Common myeloid progenitor, CD34-positive (primary cell): Measurements from ENCODE around the gene RXRB.

ENCODE experiments used
- CTCF ChIA-PET: fragments of 350-600 bp; sonication (Branson Sonifier 250); formaldehyde crosslinking; loops from one replicate; lab custom pipeline; 2021; ENCODE audit warnings: antibody characterized with exemption; lab: Charles Lee
- POLR2A ChIA-PET: fragments of 350-600 bp; sonication (Branson Sonifier 250); formaldehyde crosslinking; loops from one replicate; lab custom pipeline; 2021; ENCODE audit warnings: antibody characterized with exemption; lab: Charles Lee
- DNase-seq, 3 donors: peaks; one replicate each; pipeline versions ENCODE4 v3.0.0 to v3.0.0-alpha.2; 2013
- H3K27ac ChIP-seq, 2 experiments: 1 replicate in 1 of 2; 2 replicates in 1 of 2; pipeline ENCODE4 v1.7.0; 2013; ENCODE audit warnings: inconsistent platforms in 2 of 2, low read length in 2 of 2, mild to moderate bottlenecking in 2 of 2, low read depth in 1 of 2, moderate library complexity in 1 of 2; ENCODE audit not compliant: severe bottlenecking in 2 of 2, insufficient read depth in 1 of 2, poor library complexity in 1 of 2
- H3K27me3 ChIP-seq, 5 experiments: replicated peaks in 2 of 5; 1 replicate in 3 of 5; 2 replicates in 2 of 5; pipeline versions ENCODE4 v1.6.1 to v1.7.0; 2013; ENCODE audit warnings: low read length in 4 of 5, mild to moderate bottlenecking in 2 of 5, moderate library complexity in 2 of 5, inconsistent platforms in 1 of 5; ENCODE audit not compliant: insufficient read depth in 5 of 5, control insufficient read depth in 4 of 5
- H3K36me3 ChIP-seq, 4 experiments: 1 replicate in 2 of 4; 2 replicates in 2 of 4; pipeline versions ENCODE4 v1.6.1 to v1.7.0; 2013; ENCODE audit warnings: low read length in 3 of 4, control low read depth in 1 of 4, mild to moderate bottlenecking in 1 of 4; ENCODE audit not compliant: control insufficient read depth in 4 of 4, insufficient read depth in 4 of 4
- H3K4me1 ChIP-seq, 4 experiments: 1 replicate in 3 of 4; 2 replicates in 1 of 4; pipeline versions ENCODE4 v1.6.1 to v1.7.1; 2013; ENCODE audit warnings: low read length in 3 of 4, mild to moderate bottlenecking in 3 of 4, control low read depth in 1 of 4, inconsistent platforms in 1 of 4, moderate library complexity in 1 of 4; ENCODE audit not compliant: control insufficient read depth in 4 of 4, insufficient read depth in 4 of 4; ENCODE audit errors: control extremely low read depth in 1 of 4
- H3K4me3 ChIP-seq, 7 experiments: 1 replicate in 4 of 7; 2 replicates in 3 of 7; pipeline versions ENCODE4 v1.5.1 to v1.7.0; 2013; ENCODE audit warnings: mild to moderate bottlenecking in 7 of 7, low read length in 6 of 7, moderate library complexity in 6 of 7, inconsistent platforms in 2 of 7, low read depth in 2 of 7, control low read depth in 1 of 7; ENCODE audit not compliant: insufficient read depth in 4 of 7, control insufficient read depth in 1 of 7; ENCODE audit errors: extremely low read depth in 1 of 7
- H3K9me3 ChIP-seq, 5 experiments: 1 replicate in 4 of 5; 2 replicates in 1 of 5; pipeline versions ENCODE4 v1.6.1 to v1.7.1; 2013; ENCODE audit warnings: low read length in 4 of 5, mild to moderate bottlenecking in 2 of 5, inconsistent platforms in 1 of 5, low read depth in 1 of 5, moderate library complexity in 1 of 5; ENCODE audit not compliant: control insufficient read depth in 4 of 5, insufficient read depth in 2 of 5; ENCODE audit errors: control extremely low read depth in 1 of 5
- WGBS: methylation state at CpG from one replicate; pipeline ENCODE4 v1.1.5; 2013; ENCODE audit not compliant: insufficient coverage; 5-methylcytosine and 5-hydroxymethylcytosine counted together

RXRB gene

DNA sequence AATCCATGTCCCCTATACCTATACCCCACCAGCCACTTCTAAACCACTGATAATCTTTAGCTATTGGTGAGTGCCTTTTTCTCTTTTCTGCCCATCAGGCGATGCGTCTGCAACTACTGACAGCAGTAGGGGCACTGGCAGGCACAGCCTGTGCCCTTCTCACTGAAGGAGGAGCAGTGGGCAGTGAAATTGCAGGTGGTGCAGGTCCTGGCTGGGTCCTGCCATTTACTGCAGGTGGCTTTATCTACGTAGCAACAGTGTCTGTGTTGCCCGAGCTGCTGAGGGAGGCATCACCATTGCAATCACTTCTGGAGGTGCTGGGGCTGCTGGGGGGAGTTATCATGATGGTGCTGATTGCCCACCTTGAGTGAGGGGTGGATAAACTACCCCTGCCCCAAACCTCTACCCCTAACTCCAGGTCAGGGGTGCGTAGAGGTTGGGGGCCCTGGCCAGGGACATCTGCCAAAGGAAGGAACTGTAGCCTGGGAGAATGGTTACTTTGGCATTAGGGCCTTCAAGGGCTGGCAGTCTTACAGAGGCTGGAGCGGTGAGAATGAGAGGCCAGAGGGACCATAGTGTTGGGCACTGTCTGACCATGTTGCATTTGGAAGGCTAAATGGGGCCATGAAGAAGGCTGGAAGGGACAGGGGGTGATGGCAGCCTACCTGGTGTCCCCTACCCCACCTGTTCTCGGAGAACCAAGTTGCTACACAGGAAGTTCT lies 3.1 kb upstream of the RXRB start:
- H3K9me3 ChIP-seq: no peaks in the 10 kb centered on the region
- peak overlapping the region in 3 of 7 experiments; percentile 87 to 94 (median 87) for H3K4me3 ChIP-seq
- no peak for DNase-seq
- H3K4me1 ChIP-seq: peaks cover 7 to 58% (median 48%) of the 10 kb centered on the region in 4 experiments
- H3K27ac ChIP-seq: no peak overlapping the region
- ChIA-PET POLR2A (no interaction called here), CTCF (interaction anchor here (1.4 to 1.5 kb wide), 2 partner anchors 14 to 17 kb away, joined by 4 to 5 read pairs; no protein-coding TSS in a partner anchor)
- 93% methylated on average over 3 of the region's 7 CpGs for WGBS
- H3K27me3 ChIP-seq: no peaks in the 10 kb centered on the region
- H3K36me3 ChIP-seq: peaks cover 2 to 27% (median 17%) of the 10 kb centered on the region in 4 experiments

- ChIA-PET CTCF (interaction anchor here (0.9 to 1.5 kb wide), 3 partner anchors 9 to 18 kb away, joined by 3 to 5 read pairs (median 4); no protein-coding TSS in a partner anchor), POLR2A (no interaction called here)
- Histone ChIP-seq H3K27me3 (no peaks in the 10 kb centered on the region), H3K9me3 (no peaks in the 10 kb centered on the region), H3K27ac (peak overlapping the region in 1 of 2 experiments; percentile 98), H3K4me3 (no peak overlapping the region), H3K36me3 (peaks cover 2 to 30% (median 17%) of the 10 kb centered on the region in 4 experiments), H3K4me1 (peaks cover 7 to 61% (median 52%) of the 10 kb centered on the region in 4 experiments)
- DNase-seq: no peak
- 96% methylated on average over 4 of the region's 6 CpGs for WGBS
Measured at GRCh38 chr6:33202799-33203198, 2.3 kb upstream of the RXRB start.

DNA sequence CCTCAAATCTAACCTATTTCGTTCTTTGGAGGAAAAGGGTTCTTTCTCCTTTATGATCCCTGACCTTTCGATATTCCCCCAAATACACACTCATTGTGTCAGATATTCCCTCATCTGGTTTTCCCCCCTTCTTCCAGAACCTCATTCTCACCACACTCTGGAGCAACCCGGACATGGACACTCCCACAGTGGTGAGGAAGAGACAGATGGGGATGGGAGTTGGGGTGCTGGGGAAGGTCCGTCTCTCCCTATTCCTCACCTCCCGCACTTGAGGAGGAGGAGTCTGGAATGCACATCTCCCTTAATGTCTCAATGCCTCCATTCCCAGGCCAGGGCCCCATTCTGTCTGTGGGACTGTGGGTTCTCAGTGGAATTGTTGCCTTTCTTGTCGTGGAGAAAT lies 1.5 kb upstream of the RXRB start:
- H3K27ac ChIP-seq: peak overlapping the region in 1 of 2 experiments; percentile 98
- DNase-seq: no peak
- H3K4me3 ChIP-seq: peak overlapping the region in 3 of 7 experiments; percentile 86 to 99 (median 92)
- 93% methylated on average over 2 of the region's 6 CpGs for WGBS
- H3K9me3 ChIP-seq: no peaks in the 10 kb centered on the region
- ChIA-PET CTCF (interaction anchor here (1.5 kb wide), 1 partner anchor 12 kb away, joined by 4 read pairs; no protein-coding TSS in a partner anchor), POLR2A (no interaction called here)
- peaks cover 7 to 55% (median 47%) of the 10 kb centered on the region in 4 experiments for H3K4me1 ChIP-seq
- no peaks in the 10 kb centered on the region for H3K27me3 ChIP-seq
- peaks cover 2 to 37% (median 22%) of the 10 kb centered on the region in 4 experiments for H3K36me3 ChIP-seq

DNA sequence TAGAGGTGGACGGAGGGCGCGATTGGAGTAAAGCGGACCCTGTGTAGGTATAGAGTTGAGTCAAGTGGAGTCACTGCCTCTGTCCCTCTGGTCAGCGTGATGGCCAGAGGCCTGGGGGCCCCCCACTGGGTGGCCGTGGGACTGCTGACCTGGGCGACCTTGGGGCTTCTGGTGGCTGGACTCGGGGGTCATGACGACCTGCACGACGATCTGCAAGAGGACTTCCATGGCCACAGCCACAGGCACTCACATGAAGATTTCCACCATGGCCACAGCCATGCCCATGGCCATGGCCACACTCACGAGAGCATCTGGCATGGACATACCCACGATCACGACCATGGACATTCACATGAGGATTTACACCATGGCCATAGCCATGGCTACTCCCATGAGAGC lies 681 bp upstream of the RXRB start:
- peak overlapping the region; percentile 93 to 98 for H3K27ac ChIP-seq
- DNase-seq: no peak
- H3K27me3 ChIP-seq: no peaks in the 10 kb centered on the region
- ChIA-PET POLR2A (no interaction called here), CTCF (no interaction called here)
- H3K4me1 ChIP-seq: peaks cover 7 to 55% (median 47%) of the 10 kb centered on the region in 4 experiments
- WGBS: 11% methylated on average over 11 of the region's 14 CpGs
- no peaks in the 10 kb centered on the region for H3K9me3 ChIP-seq
- H3K36me3 ChIP-seq: peaks cover 2 to 43% (median 26%) of the 10 kb centered on the region in 4 experiments
- H3K4me3 ChIP-seq: peak overlapping the region; percentile 86 to 99 (median 92)

- Histone ChIP-seq H3K27me3 (no peaks in the 10 kb centered on the region), H3K9me3 (no peaks in the 10 kb centered on the region), H3K4me3 (peak overlapping the region; percentile 86 to 99 (median 92)), H3K27ac (peak overlapping the region; percentile 41 to 98), H3K4me1 (peaks cover 7 to 47% (median 40%) of the 10 kb centered on the region in 4 experiments), H3K36me3 (peaks cover 10 to 57% (median 39%) of the 10 kb centered on the region in 4 experiments)
- 0% methylated on average over 18 of the region's 26 CpGs for WGBS
- ChIA-PET POLR2A (interaction anchor here (1.5 kb wide), 1 partner anchor 72 kb away, joined by 4 read pairs; the partner anchor contains the start of genes RPS18 and VPS52), CTCF (interaction anchor here (1.6 kb wide), 2 partner anchors 10 to 39 kb away, joined by 3 read pairs; no protein-coding TSS in a partner anchor)
- peak; percentile 65 to 84 (median 80) for DNase-seq
Measured at GRCh38 chr6:33199687-33200218, 712 bp downstream of the RXRB start.

DNA sequence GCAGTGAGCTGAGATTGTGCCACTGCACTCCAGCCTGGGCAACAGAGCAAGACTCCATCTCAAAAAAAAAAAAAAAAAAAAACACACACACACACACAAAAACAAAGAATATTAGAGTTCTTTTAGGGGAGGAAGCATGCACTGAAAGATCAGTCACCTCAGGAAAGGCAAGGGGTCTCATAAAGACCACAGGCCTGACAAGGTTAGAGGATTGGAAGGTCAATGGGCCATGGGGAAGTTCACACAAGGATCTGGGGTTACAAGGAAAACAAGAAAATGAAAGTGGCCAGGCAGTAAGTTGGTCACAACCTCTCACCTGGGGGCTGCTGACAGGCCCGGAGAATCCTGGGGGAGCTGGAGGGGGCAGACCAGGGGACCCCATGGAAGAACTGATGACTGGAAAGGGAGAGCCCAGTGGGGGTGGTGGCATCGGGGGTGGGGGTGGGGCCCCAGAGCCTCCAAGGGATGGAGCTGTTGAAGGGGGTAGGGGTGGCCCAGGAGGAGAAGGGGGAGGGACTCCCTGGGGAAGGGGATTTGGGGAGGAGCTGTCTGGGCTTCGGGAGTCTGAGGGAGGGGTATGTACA lies 1.5 kb downstream of the RXRB start:
- Histone ChIP-seq H3K9me3 (no peaks in the 10 kb centered on the region), H3K27ac (peak overlapping the region in 1 of 2 experiments; percentile 98), H3K27me3 (no peaks in the 10 kb centered on the region), H3K4me3 (peak overlapping the region in 6 of 7 experiments; percentile 86 to 99 (median 94)), H3K36me3 (peaks cover 10 to 62% (median 45%) of the 10 kb centered on the region in 4 experiments), H3K4me1 (peaks cover 7 to 40% (median 34%) of the 10 kb centered on the region in 4 experiments)
- ChIA-PET CTCF (interaction anchor here (1.6 to 3.0 kb wide), 6 partner anchors 9 to 49 kb away, joined by 3 to 14 read pairs (median 8); no protein-coding TSS in a partner anchor), POLR2A (interaction anchor here (1.5 kb wide), 1 partner anchor 73 kb away, joined by 4 read pairs; the partner anchor contains the start of genes RPS18 and VPS52)
- WGBS: no CpG with 5 or more reads among the region's 3 CpGs
- DNase-seq: no peak
